ENCODE data around the gene ZBTB7B.

Gene ZBTB7B

GRCh38 chr1:155049651-155050559 lies 47.3 kb downstream of the ZBTB7B start:
- Mint-ChIP-seq H3K27me3 (no peaks in the 10 kb centered on the region), H3K9me3 (no peaks in the 10 kb centered on the region), H3K4me1 (peaks cover 29% of the 10 kb centered on the region), H3K4me3 (peak overlapping the region; percentile 83), H3K27ac (ENCODE audit: low read depth) (no peak overlapping the region), H3K36me3 (ENCODE audit: insufficient read depth) (peaks cover 5% of the 10 kb centered on the region)
- ATAC-seq (replicated peaks; ENCODE audit: extremely low read depth, poor library complexity, severe bottlenecking): no peak
- no peak for DNase-seq (ENCODE audit: low spot score in 2 of 2)

GRCh38 chr1:155050560-155051341 lies 48.1 kb downstream of the ZBTB7B start, which contains the start of gene ADAM15:
Gene ADAM15, plus strand, starts transcription at chr1:155051316. Its CDS starts 71 bp downstream, at chr1:155051387.
- no peaks in the 10 kb centered on the region for H3K27me3 Mint-ChIP-seq
- peak; percentile 57 to 77 for DNase-seq (ENCODE audit: low spot score in 2 of 2)
- no peaks in the 10 kb centered on the region for H3K9me3 Mint-ChIP-seq
- no peak within 1 kb of the TSS for H3K27ac Mint-ChIP-seq (ENCODE audit: low read depth)
- H3K4me3 Mint-ChIP-seq: peak within 1 kb of the TSS; percentile 83
- H3K4me1 Mint-ChIP-seq: peaks cover 22% of the 10 kb centered on the region
- peak; percentile 79 for ATAC-seq (replicated peaks; ENCODE audit: extremely low read depth, poor library complexity, severe bottlenecking)
- peaks cover 4% of the 10 kb centered on the region for H3K36me3 Mint-ChIP-seq (ENCODE audit: insufficient read depth)

- ATAC-seq (replicated peaks; ENCODE audit: extremely low read depth, poor library complexity, severe bottlenecking): peak; percentile 2
- peaks cover 8% of the 10 kb centered on the region for H3K36me3 Mint-ChIP-seq (ENCODE audit: insufficient read depth)
- H3K27ac Mint-ChIP-seq (ENCODE audit: low read depth): no peak overlapping the region
- no peaks in the 10 kb centered on the region for H3K9me3 Mint-ChIP-seq
- peak overlapping the region; percentile 83 for H3K4me3 Mint-ChIP-seq
- peaks cover 22% of the 10 kb centered on the region for H3K4me1 Mint-ChIP-seq
- no peak for DNase-seq (ENCODE audit: low spot score in 2 of 2)
- no peaks in the 10 kb centered on the region for H3K27me3 Mint-ChIP-seq
Measured at GRCh38 chr1:155051342-155051776, 48.8 kb downstream of the ZBTB7B start.

- Mint-ChIP-seq H3K4me3 (peak overlapping the region; percentile 83), H3K4me1 (peaks cover 22% of the 10 kb centered on the region), H3K36me3 (ENCODE audit: insufficient read depth) (peaks cover 8% of the 10 kb centered on the region), H3K27ac (ENCODE audit: low read depth) (no peak overlapping the region), H3K9me3 (no peaks in the 10 kb centered on the region), H3K27me3 (no peaks in the 10 kb centered on the region)
- ATAC-seq (replicated peaks; ENCODE audit: extremely low read depth, poor library complexity, severe bottlenecking): peak; percentile 38
- no peak for DNase-seq (ENCODE audit: low spot score in 2 of 2)
Measured at GRCh38 chr1:155051777-155052398, 49.3 kb downstream of the ZBTB7B start.

- no peak overlapping the region for H3K27ac Mint-ChIP-seq (ENCODE audit: low read depth)
Measured at GRCh38 chr1:155052439-155053395, 50.1 kb downstream of the ZBTB7B start.

GRCh38 chr1:155053531-155054105 lies 51.0 kb downstream of the ZBTB7B start:
- H3K4me1 Mint-ChIP-seq: peaks cover 22% of the 10 kb centered on the region
- H3K36me3 Mint-ChIP-seq (ENCODE audit: insufficient read depth): peaks cover 8% of the 10 kb centered on the region
- H3K9me3 Mint-ChIP-seq: no peaks in the 10 kb centered on the region
- ATAC-seq (replicated peaks; ENCODE audit: extremely low read depth, poor library complexity, severe bottlenecking) (no peak), DNase-seq (ENCODE audit: low spot score in 2 of 2) (no peak)
- peak overlapping the region; percentile 83 for H3K4me3 Mint-ChIP-seq
- H3K27ac Mint-ChIP-seq (ENCODE audit: low read depth): no peak overlapping the region
- no peaks in the 10 kb centered on the region for H3K27me3 Mint-ChIP-seq

More at GRCh38 chr1:155052439-155053395, 50.1 kb downstream of the ZBTB7B start:
- H3K27me3 Mint-ChIP-seq: no peaks in the 10 kb centered on the region
- DNase-seq (ENCODE audit: low spot score in 2 of 2): no peak
- peaks cover 8% of the 10 kb centered on the region for H3K36me3 Mint-ChIP-seq (ENCODE audit: insufficient read depth)
- H3K4me3 Mint-ChIP-seq: peak overlapping the region; percentile 83
- H3K4me1 Mint-ChIP-seq: peaks cover 22% of the 10 kb centered on the region
- no peaks in the 10 kb centered on the region for H3K9me3 Mint-ChIP-seq
- no peak for ATAC-seq (replicated peaks; ENCODE audit: extremely low read depth, poor library complexity, severe bottlenecking)

GRCh38 chr1:155057104-155057503 lies 54.5 kb downstream of the ZBTB7B start:
- ATAC-seq (replicated peaks; ENCODE audit: extremely low read depth, poor library complexity, severe bottlenecking): no peak
- no peaks in the 10 kb centered on the region for H3K27me3 Mint-ChIP-seq
- DNase-seq (ENCODE audit: low spot score in 2 of 2): no peak
- H3K36me3 Mint-ChIP-seq (ENCODE audit: insufficient read depth): peaks cover 10% of the 10 kb centered on the region
- peaks cover 16% of the 10 kb centered on the region for H3K4me1 Mint-ChIP-seq
- no peaks in the 10 kb centered on the region for H3K9me3 Mint-ChIP-seq
- no peak overlapping the region for H3K27ac Mint-ChIP-seq (ENCODE audit: low read depth)
- H3K4me3 Mint-ChIP-seq: no peak overlapping the region

GRCh38 chr1:155057788-155058211 lies 55.2 kb downstream of the ZBTB7B start:
- Mint-ChIP-seq H3K4me3 (no peak overlapping the region), H3K27ac (ENCODE audit: low read depth) (no peak overlapping the region), H3K27me3 (no peaks in the 10 kb centered on the region), H3K36me3 (ENCODE audit: insufficient read depth) (peaks cover 11% of the 10 kb centered on the region), H3K9me3 (no peaks in the 10 kb centered on the region), H3K4me1 (peaks cover 15% of the 10 kb centered on the region)
- DNase-seq (ENCODE audit: low spot score in 2 of 2): no peak
- no peak for ATAC-seq (replicated peaks; ENCODE audit: extremely low read depth, poor library complexity, severe bottlenecking)

GRCh38 chr1:155060736-155061135 lies 58.1 kb downstream of the ZBTB7B start:
- Mint-ChIP-seq H3K27ac (ENCODE audit: low read depth) (no peak overlapping the region), H3K36me3 (ENCODE audit: insufficient read depth) (peaks cover 18% of the 10 kb centered on the region), H3K4me3 (no peak overlapping the region), H3K4me1 (peaks cover 31% of the 10 kb centered on the region), H3K27me3 (no peaks in the 10 kb centered on the region), H3K9me3 (no peaks in the 10 kb centered on the region)
- ATAC-seq (replicated peaks; ENCODE audit: extremely low read depth, poor library complexity, severe bottlenecking) (no peak), DNase-seq (ENCODE audit: low spot score in 2 of 2) (no peak)

GRCh38 chr1:155061381-155062150 lies 59.0 kb downstream of the ZBTB7B start:
- DNase-seq (ENCODE audit: low spot score in 2 of 2) (peak; percentile 94 to 99), ATAC-seq (replicated peaks; ENCODE audit: extremely low read depth, poor library complexity, severe bottlenecking) (peak; percentile 57)
- no peak overlapping the region for H3K27ac Mint-ChIP-seq (ENCODE audit: low read depth)
- H3K27me3 Mint-ChIP-seq: no peaks in the 10 kb centered on the region
- H3K4me1 Mint-ChIP-seq: peaks cover 37% of the 10 kb centered on the region
- H3K4me3 Mint-ChIP-seq: peak overlapping the region; percentile 50
- H3K9me3 Mint-ChIP-seq: no peaks in the 10 kb centered on the region
- H3K36me3 Mint-ChIP-seq (ENCODE audit: insufficient read depth): peaks cover 14% of the 10 kb centered on the region
